GM23338 (cell line): ENCODE results near the gene FOXP1.

Experiments
- CTCF ChIP-seq, 2 experiments: fragments of 200-600 bp in 1 of 2; sonication (generic) in 1 of 2; conservative IDR thresholded peaks; 2 replicates each; pipeline versions ENCODE4 v1.5.1 to v1.6.1; 2016 to 2017; ENCODE audit warnings: antibody characterized with exemption in 2 of 2, low read depth in 2 of 2, mild to moderate bottlenecking in 2 of 2, moderate library complexity in 1 of 2
- EZH2 ChIP-seq: fragments of 200-600 bp; sonication (generic); IDR thresholded peaks from one replicate; pipeline ENCODE4 v1.8.0; 2017; ENCODE audit warnings: antibody characterized with exemption, mild to moderate bottlenecking, low read depth; ENCODE audit not compliant: unreplicated experiment
- EZH2phosphoT487 ChIP-seq: fragments of 200-600 bp; sonication (generic); IDR thresholded peaks from one replicate; pipeline ENCODE4 v1.8.1; 2018; ENCODE audit warnings: antibody characterized with exemption; ENCODE audit not compliant: unreplicated experiment
- POLR2AphosphoS5 ChIP-seq: IDR thresholded peaks from 2 replicates; pipeline ENCODE4 v1.6.1; 2016; ENCODE audit warnings: antibody characterized with exemption, low read depth
- REST ChIP-seq: IDR thresholded peaks from one replicate; pipeline ENCODE4 v1.6.1; 2018; ENCODE audit warnings: antibody characterized with exemption; ENCODE audit not compliant: unreplicated experiment
- STAT1 ChIP-seq: IDR thresholded peaks from one replicate; pipeline ENCODE4 v1.6.1; 2016; ENCODE audit warnings: antibody characterized with exemption; ENCODE audit not compliant: unreplicated experiment

GRCh38 chr3:71565976-71566375 is 17.6 kb downstream of the FOXP1 start:
- TF ChIP-seq CTCF (conservative IDR thresholded peaks at IDR 0.05; ENCODE audit: low read depth in 2 of 2) (no peak), REST (no peak), EZH2phosphoT487 (no peak), EZH2 (no peak), POLR2AphosphoS5 (no peak), STAT1 (no peak)
